ENCODE results near the gene RCC1. TPM values are rescaled to one million over a fixed set of nuclear protein-coding genes. Genes with fewer than 3 reads are reported as not detected.

Gene RCC1, protein sequence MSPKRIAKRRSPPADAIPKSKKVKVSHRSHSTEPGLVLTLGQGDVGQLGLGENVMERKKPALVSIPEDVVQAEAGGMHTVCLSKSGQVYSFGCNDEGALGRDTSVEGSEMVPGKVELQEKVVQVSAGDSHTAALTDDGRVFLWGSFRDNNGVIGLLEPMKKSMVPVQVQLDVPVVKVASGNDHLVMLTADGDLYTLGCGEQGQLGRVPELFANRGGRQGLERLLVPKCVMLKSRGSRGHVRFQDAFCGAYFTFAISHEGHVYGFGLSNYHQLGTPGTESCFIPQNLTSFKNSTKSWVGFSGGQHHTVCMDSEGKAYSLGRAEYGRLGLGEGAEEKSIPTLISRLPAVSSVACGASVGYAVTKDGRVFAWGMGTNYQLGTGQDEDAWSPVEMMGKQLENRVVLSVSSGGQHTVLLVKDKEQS
- total RNA-seq = 100 to 1,000 TPM; 108 to 113 TPM

DNA sequence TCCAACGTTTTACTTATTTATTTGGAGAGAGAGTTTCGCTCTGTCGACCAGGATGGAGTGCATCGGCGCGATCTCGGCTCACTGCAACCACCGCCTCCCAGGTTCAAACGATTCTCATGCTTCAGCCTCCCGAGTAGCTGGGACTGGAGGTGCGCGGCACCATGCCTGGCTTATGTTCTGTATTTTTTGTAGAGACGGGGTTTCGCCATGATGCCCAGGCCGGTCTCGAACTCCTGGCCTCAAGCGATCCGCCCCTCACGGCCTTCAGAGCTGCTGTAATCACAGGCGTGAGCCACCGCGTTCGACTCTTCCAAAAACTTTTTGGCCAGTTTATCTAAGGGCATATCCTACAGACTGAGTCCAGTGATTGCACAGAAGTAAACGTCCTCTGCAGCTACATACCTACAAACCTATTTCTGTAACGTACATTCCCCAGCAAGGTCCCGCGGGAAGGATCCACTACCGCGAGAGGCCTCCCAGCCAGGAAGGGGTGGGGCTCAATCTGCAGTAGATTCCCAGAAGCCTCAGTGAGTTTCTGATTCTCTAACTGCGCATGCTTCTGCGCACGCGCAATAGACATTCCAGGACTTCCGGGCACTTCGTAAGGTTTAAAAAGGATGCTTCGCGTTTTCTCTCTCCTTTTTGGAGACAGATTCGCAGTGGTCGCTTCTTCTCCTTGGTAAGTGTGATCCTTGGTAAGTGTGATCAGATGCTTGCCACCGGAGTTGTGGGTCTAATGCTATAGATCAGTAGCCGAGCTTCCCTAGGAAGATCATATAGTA lies at the start of gene RCC1:
Gene RCC1 (plus strand): TSS at position 638 of the 782 bp plus-strand sequence. CDS start 23,824 bp downstream, outside the sequence.
- DNase-seq = peak; percentile 98
- POLR2A ChIA-PET = interaction anchor here (0.6 to 9.9 kb wide), 24 partner anchors 11 to 417 kb away, joined by 3 to 315 read pairs (median 4); partner anchors contain the start of genes EYA3, PHACTR4, RNU11 and SESN2
- Mint-ChIP-seq H3K36me3 (ENCODE audit: low read depth) (peaks cover 53% of the 10 kb centered on the region), H3K27ac (peak within 1 kb of the TSS; percentile 95), H3K4me3 (peak within 1 kb of the TSS; percentile 94), H3K9me3 (no peaks in the 10 kb centered on the region), H3K4me1 (ENCODE audit: low read depth) (peaks cover 26% of the 10 kb centered on the region), H3K27me3 (peaks cover 1% of the 10 kb centered on the region)
- no peak for TF ChIP-seq CTCF (IDR thresholded peaks at IDR 0.05)
- CTCF ChIA-PET = interaction anchor here (0.6 to 1.1 kb wide), 2 partner anchors 93 to 146 kb away, joined by 3 to 7 read pairs; no protein-coding TSS in a partner anchor
- intact Hi-C loops (cut with micrococcal nuclease) = loop anchor here (5.0 to 10.0 kb wide), 2 partner anchors 91 to 258 kb away; no protein-coding TSS in a partner anchor
- peak; percentile 88 for ATAC-seq

DNA sequence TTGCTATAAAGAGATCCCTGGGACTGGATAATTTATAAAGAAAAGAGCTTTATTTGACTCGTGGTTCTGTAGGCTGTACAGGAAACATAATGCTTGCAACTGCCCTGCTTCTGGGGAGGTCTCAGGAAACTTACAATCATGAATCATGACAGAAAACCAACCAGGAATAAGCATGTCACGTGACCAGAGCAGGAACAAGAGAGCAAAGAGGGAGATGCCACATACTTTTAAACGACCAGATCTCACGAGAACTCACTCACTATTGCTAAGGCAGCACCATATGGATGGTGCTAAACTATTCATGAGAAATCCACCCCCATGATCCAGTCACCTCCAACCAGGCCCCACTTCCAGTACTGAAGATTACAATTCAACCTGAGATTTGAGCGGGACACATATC lies 49.8 kb upstream of the RCC1 start:
- intact Hi-C loops (cut with micrococcal nuclease) = no loop called here
- H3K27me3 Mint-ChIP-seq = no peaks in the 10 kb centered on the region

DNA sequence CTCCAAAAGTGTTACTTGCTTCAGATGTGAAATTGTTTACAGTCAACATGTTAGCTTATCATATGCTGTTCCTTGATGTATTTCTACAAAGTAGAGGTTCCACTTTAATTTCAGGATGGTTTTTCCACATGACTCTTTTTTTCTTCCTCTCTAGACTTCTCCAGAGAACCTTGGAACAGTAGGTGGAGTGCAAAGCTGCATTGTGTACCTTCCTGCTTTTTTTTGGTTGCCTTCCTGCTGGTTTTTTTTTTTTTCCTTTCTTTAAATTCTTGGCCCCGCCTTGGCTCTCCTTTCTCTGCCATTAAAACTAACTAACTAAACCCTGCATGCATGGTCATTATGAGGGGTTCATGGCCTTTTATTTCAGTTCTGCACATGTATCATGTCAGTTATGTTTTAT lies 48.2 kb upstream of the RCC1 start:
- ATAC-seq = no peak
- peaks cover 14% of the 10 kb centered on the region for H3K4me1 Mint-ChIP-seq (ENCODE audit: low read depth)
- intact Hi-C loops (cut with micrococcal nuclease) = no loop called here
- no peaks in the 10 kb centered on the region for H3K9me3 Mint-ChIP-seq
- H3K4me3 Mint-ChIP-seq = no peak overlapping the region
- H3K27me3 Mint-ChIP-seq = no peaks in the 10 kb centered on the region
- no peak overlapping the region for H3K27ac Mint-ChIP-seq
- no peak for TF ChIP-seq CTCF (IDR thresholded peaks at IDR 0.05)
- ChIA-PET CTCF (no interaction called here), POLR2A (interaction anchor here (0.7 kb wide), 1 partner anchor 50 kb away, joined by 3 read pairs; no protein-coding TSS in a partner anchor)
- DNase-seq = no peak
- peaks cover 9% of the 10 kb centered on the region for H3K36me3 Mint-ChIP-seq (ENCODE audit: low read depth)

More for the DNA sequence above, 49.8 kb upstream of the RCC1 start:
- ChIA-PET CTCF (interaction anchor here (1.1 kb wide), 1 partner anchor 13 kb away, joined by 3 read pairs; no protein-coding TSS in a partner anchor), POLR2A (interaction anchor here (0.6 kb wide), 1 partner anchor 71 kb away, joined by 3 read pairs; no protein-coding TSS in a partner anchor)
- H3K27ac Mint-ChIP-seq = peak overlapping the region; percentile 62
- peaks cover 12% of the 10 kb centered on the region for H3K4me1 Mint-ChIP-seq (ENCODE audit: low read depth)
- peaks cover 9% of the 10 kb centered on the region for H3K36me3 Mint-ChIP-seq (ENCODE audit: low read depth)
- peak; percentile 86 for ATAC-seq
- H3K9me3 Mint-ChIP-seq = no peaks in the 10 kb centered on the region
- DNase-seq = peak; percentile 37
- peak overlapping the region; percentile 26 for H3K4me3 Mint-ChIP-seq
- no peak for TF ChIP-seq CTCF (IDR thresholded peaks at IDR 0.05)

DNA sequence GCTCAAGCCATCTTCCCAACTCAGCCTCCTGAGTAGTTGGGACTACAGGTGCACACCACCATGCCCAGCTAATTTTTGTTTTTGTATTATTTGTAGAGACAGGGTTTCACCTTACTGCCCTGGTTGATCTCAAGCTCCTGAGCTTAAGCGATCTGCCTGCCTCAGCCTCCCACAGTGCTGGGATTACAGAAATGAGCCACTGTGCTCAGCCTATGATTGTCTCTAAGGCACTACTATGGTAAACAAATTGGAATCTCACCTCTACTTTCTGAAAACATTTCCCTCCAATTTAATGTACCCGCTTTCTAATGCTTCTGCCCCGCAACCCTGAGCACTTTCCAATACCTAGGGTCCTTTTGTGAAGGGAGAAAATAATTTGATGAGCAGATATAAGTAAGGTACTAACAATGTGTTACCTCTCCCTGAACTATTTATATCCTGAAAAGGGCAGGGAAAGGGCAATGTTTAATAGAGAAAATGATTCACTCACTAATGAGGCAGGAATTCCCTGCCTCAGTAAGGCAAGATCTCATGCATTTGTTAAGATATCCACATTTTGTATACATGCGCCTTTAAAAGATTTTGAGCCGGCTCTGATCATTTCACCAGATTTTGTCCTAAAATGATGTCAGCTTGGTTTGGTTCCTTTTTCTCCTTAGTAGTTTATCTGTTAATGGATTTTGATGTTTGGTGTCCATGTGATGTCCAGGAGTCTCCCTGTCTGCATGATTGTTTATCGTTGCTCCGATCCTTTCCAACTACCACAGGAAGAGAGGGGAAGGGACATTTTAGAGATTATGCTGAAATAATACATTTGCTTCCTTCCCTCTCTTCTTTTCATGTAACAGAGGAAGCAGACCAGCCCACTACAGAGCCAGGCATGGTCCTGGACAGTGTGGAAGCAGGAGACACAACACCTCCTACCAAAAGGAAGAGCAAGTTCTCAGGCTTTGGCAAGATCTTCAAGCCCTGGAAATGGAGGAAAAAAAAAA lies 47.3 kb upstream of the RCC1 start:
- Mint-ChIP-seq H3K4me1 (ENCODE audit: low read depth) (peaks cover 14% of the 10 kb centered on the region), H3K36me3 (ENCODE audit: low read depth) (peaks cover 7% of the 10 kb centered on the region), H3K27me3 (no peaks in the 10 kb centered on the region), H3K4me3 (no peak overlapping the region), H3K27ac (no peak overlapping the region), H3K9me3 (no peaks in the 10 kb centered on the region)
- intact Hi-C loops (cut with micrococcal nuclease) = no loop called here
- no peak for ATAC-seq
- POLR2A ChIA-PET = interaction anchor here (0.7 kb wide), 1 partner anchor 190 kb away, joined by 3 read pairs; the partner anchor contains the start of gene RNU11
- no peak for DNase-seq
- CTCF ChIA-PET = no interaction called here
- no peak for TF ChIP-seq CTCF (IDR thresholded peaks at IDR 0.05)
